C4-2B (cell line): ENCODE results near the gene LDAF1.
"Not testable (repeated sequence)": the region's sequence is repeated elsewhere in the genome, so short reads cannot be mapped to it uniquely, and the experiment has no call there.

Experiments used
- CTCF ChIP-seq: fragments of 450-650 bp; conservative IDR thresholded peaks from 2 replicates; pipeline ENCODE4 v1.5.1; 2017; ENCODE audit warnings: mild to moderate bottlenecking
- ZFX ChIP-seq: fragments of 450-650 bp; IDR thresholded peaks from 2 replicates; pipeline ENCODE4 v1.6.1; 2017

DNA sequence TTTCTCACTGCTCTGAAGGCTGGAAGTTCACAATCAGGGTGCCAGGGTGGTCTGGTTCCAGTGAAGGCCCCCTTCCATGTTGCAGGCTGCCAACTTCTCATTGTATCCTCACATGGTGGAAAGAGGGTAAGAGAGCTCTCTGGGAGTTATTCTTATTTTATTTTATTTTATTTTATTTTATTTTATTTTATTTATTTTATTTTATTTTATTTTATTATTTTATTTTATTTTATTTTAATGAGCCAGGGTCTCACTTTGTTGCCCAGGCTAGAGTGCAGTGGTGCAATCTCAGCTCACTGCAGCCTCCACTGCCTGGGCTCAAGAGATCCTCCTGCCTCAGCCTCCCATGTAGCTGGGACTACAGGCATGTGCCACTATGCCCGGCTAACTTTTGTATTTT, 2.5 kb upstream of the LDAF1 start:
- TF ChIP-seq ZFX, CTCF: not testable (repeated sequence)
